ENCODE measurements around the gene LITAFD.
"Not testable (repeated sequence)": the region's sequence is repeated elsewhere in the genome, so short reads cannot be mapped to it uniquely, and the experiment has no call there.

LITAFD gene

GRCh38 chr16:8872967-8873865, 8.9 kb upstream of the LITAFD start:
- DNase-seq: no peak

GRCh38 chr16:8873866-8874195, 8.3 kb upstream of the LITAFD start:
- DNase-seq: not testable (repeated sequence)

GRCh38 chr16:8874388-8874787, 7.8 kb upstream of the LITAFD start:
- no peak for DNase-seq

- not testable (repeated sequence) for DNase-seq
Measured at GRCh38 chr16:8875317-8875716, 6.8 kb upstream of the LITAFD start.

- DNase-seq: no peak
Measured at GRCh38 chr16:8877894-8878522, 4.1 kb upstream of the LITAFD start.

GRCh38 chr16:8878523-8878911, 3.6 kb upstream of the LITAFD start:
- DNase-seq: no peak

GRCh38 chr16:8880839-8881510, 1.2 kb upstream of the LITAFD start:
- DNase-seq: no peak

GRCh38 chr16:8882725-8883377, 700 bp downstream of the LITAFD start:
- DNase-seq: no peak

- DNase-seq: no peak
Measured at GRCh38 chr16:8885674-8886592, 3.8 kb downstream of the LITAFD start.

GRCh38 chr16:8886593-8887430, 4.7 kb downstream of the LITAFD start:
- no peak for DNase-seq

GRCh38 chr16:8887431-8887765, 5.2 kb downstream of the LITAFD start:
- no peak for DNase-seq

GRCh38 chr16:8887952-8888560, 5.9 kb downstream of the LITAFD start:
- DNase-seq: no peak

- DNase-seq: no peak
Measured at GRCh38 chr16:8888951-8889892, 7.1 kb downstream of the LITAFD start.

- DNase-seq: no peak
Measured at GRCh38 chr16:8889893-8890548, 7.9 kb downstream of the LITAFD start.

- no peak for DNase-seq
Measured at GRCh38 chr16:8890549-8890921, 8.4 kb downstream of the LITAFD start.

GRCh38 chr16:8892101-8892575, 10.0 kb downstream of the LITAFD start:
- DNase-seq: no peak

- no peak for DNase-seq
Measured at GRCh38 chr16:8893426-8893825, 11.3 kb downstream of the LITAFD start.

GRCh38 chr16:8893976-8894690, 12.0 kb downstream of the LITAFD start:
- DNase-seq: no peak
